HG03558 (cell line): Measurements from ENCODE around the gene TMEM106C.
A peak's percentile ranks its signal among the peaks of the same experiment; 100 is the strongest.

Source experiments
- ATAC-seq: cut with Tn5 transposase; IDR thresholded peaks from one replicate; pipeline ENCODE4 v1.9.1; 2021; ENCODE audit warnings: moderate number of reproducible peaks; ENCODE audit not compliant: unreplicated experiment; ENCODE audit errors: extremely low read depth

Gene TMEM106C

GRCh38 chr12:47963340-47964040 is at the start of gene TMEM106C:
TMEM106C (plus strand) TSS chr12:47963596; CDS start chr12:47964237, 641 bp downstream.
- peak; percentile 89 for ATAC-seq

GRCh38 chr12:47920913-47921312 is 42.5 kb upstream of the TMEM106C start:
- ATAC-seq, result no peak

- no peak for ATAC-seq
Measured at GRCh38 chr12:47921907-47922306, 41.5 kb upstream of the TMEM106C start.

- no peak for ATAC-seq
Measured at GRCh38 chr12:47927346-47927745, 36.0 kb upstream of the TMEM106C start.

- no peak for ATAC-seq
Measured at GRCh38 chr12:47930634-47931033, 32.8 kb upstream of the TMEM106C start.

- ATAC-seq, result no peak
Measured at GRCh38 chr12:47931187-47931586, 32.2 kb upstream of the TMEM106C start.

GRCh38 chr12:47935184-47935583 is 28.2 kb upstream of the TMEM106C start:
- no peak for ATAC-seq

GRCh38 chr12:47938093-47938492 is 25.3 kb upstream of the TMEM106C start:
- ATAC-seq, result no peak

- ATAC-seq, result no peak
Measured at GRCh38 chr12:47938594-47938993, 24.8 kb upstream of the TMEM106C start.

GRCh38 chr12:47939009-47939601 is 24.3 kb upstream of the TMEM106C start:
- ATAC-seq, result no peak

- no peak for ATAC-seq
Measured at GRCh38 chr12:47940773-47941474, 22.5 kb upstream of the TMEM106C start.

- ATAC-seq, result no peak
Measured at GRCh38 chr12:47941475-47941780, 22.0 kb upstream of the TMEM106C start.

GRCh38 chr12:47941871-47942613 is 21.4 kb upstream of the TMEM106C start:
- no peak for ATAC-seq

- no peak for ATAC-seq
Measured at GRCh38 chr12:47942614-47943225, 20.7 kb upstream of the TMEM106C start.

GRCh38 chr12:47943623-47944340 is 19.6 kb upstream of the TMEM106C start:
- ATAC-seq, result no peak

GRCh38 chr12:47944685-47945340 is 18.6 kb upstream of the TMEM106C start:
- no peak for ATAC-seq

GRCh38 chr12:47945341-47945728 is 18.1 kb upstream of the TMEM106C start:
- no peak for ATAC-seq

GRCh38 chr12:47946413-47947323 is 16.7 kb upstream of the TMEM106C start:
- ATAC-seq, result no peak
